Natural killer cell (primary cell): ENCODE data around the gene LRRC58. TPM values are rescaled to one million over a fixed set of nuclear protein-coding genes. Genes with fewer than 3 reads are reported as not detected.

Experiments
- ATAC-seq, 3 donors: fragments of 150-1000 bp in 2 of 3; fragments of 200-7000 bp in 1 of 3; cut with Tn5 transposase; 1 replicate in 1 of 3; 2 replicates in 2 of 3; pipeline ENCODE4 v1.10.0; 2021; ENCODE audit warnings: mild to moderate bottlenecking in 2 of 3, moderate library complexity in 2 of 3
- DNase-seq, 2 donors: peaks; one replicate each; pipeline versions ENCODE4 v3.0.0 to v3.0.0-alpha.2; 2013 to 2021; ENCODE audit warnings: mixed read lengths in 1 of 2
- H3K27ac ChIP-seq: one replicate; pipeline ENCODE4 v1.5.1; 2013; ENCODE audit warnings: mild to moderate bottlenecking, low read length
- H3K27me3 ChIP-seq: one replicate; pipeline ENCODE4 v1.6.1; 2013; ENCODE audit warnings: low read length; ENCODE audit not compliant: control insufficient read depth, insufficient read depth
- H3K36me3 ChIP-seq: one replicate; pipeline ENCODE4 v1.6.1; 2013; ENCODE audit warnings: low read length; ENCODE audit not compliant: control insufficient read depth, insufficient read depth
- H3K4me1 ChIP-seq: one replicate; pipeline ENCODE4 v1.6.1; 2013; ENCODE audit warnings: low read length; ENCODE audit not compliant: control insufficient read depth, insufficient read depth
- H3K4me3 ChIP-seq: one replicate; pipeline ENCODE4 v1.5.1; 2013; ENCODE audit warnings: low read length
- H3K9me3 ChIP-seq: one replicate; pipeline ENCODE4 v1.6.1; 2013; ENCODE audit warnings: low read length; ENCODE audit not compliant: control insufficient read depth, insufficient read depth
- H3K27ac Mint-ChIP-seq, 2 donors: one replicate each; pipeline ENCODE4 v1.8.0; 2022; ENCODE audit warnings: mild to moderate bottlenecking in 2 of 2, mixed read lengths in 2 of 2, moderate library complexity in 1 of 2
- H3K27me3 Mint-ChIP-seq, 2 donors: one replicate each; pipeline ENCODE4 v1.8.0; 2022; ENCODE audit warnings: low read depth in 2 of 2, mixed read lengths in 2 of 2
- H3K36me3 Mint-ChIP-seq: one replicate; pipeline ENCODE4 v1.8.0; 2022; ENCODE audit warnings: mixed read lengths
- H3K4me1 Mint-ChIP-seq, 2 donors: one replicate each; pipeline ENCODE4 v1.8.0; 2022; ENCODE audit warnings: mixed read lengths in 2 of 2
- H3K4me3 Mint-ChIP-seq: one replicate; pipeline ENCODE4 v1.8.0; 2022; ENCODE audit warnings: mild to moderate bottlenecking, moderate library complexity, mixed read lengths
- H3K9me3 Mint-ChIP-seq, 2 donors: one replicate each; pipeline ENCODE4 v1.8.0; 2022; ENCODE audit warnings: mixed read lengths in 2 of 2
- WGBS: methylation state at CpG from one replicate; pipeline ENCODE4 v1.1.7; 2013; ENCODE audit warnings: missing lambda C conversion rate; ENCODE audit not compliant: insufficient coverage; 5-methylcytosine and 5-hydroxymethylcytosine counted together
- intact Hi-C: fragments of 100-400 bp; cut with micrococcal nuclease; formaldehyde crosslinking; loops from one replicate; pipeline ENCODE4 v1.14.2; 2022
- total RNA-seq, 4 donors: library from RNA; stranded (reverse); fragments of 120-200 nt in 1 of 4; gene quantifications; one replicate each; pipeline versions ENCODE4 v1.2.3 to v1.2.4, GENCODE V29; 2013 to 2022
- TF ChIP-seq, protein P1 (sequence below): fragments of 200-600 bp; IDR thresholded peaks from one replicate; pipeline ENCODE4 v1.8.0; 2022; ENCODE audit warnings: antibody characterized with exemption

The LRRC58 gene
- total RNA-seq, 3 donors from 2014 or later (not counting 1 experiment from before 2014, with no cell fraction given) = 17.0 to 21.8 (median 18.2) TPM

GRCh38 chr3:120339362-120339761 is 9.8 kb downstream of the LRRC58 start:
- no peak overlapping the region for H3K27ac Mint-ChIP-seq
- H3K9me3 Mint-ChIP-seq = peaks cover 0 to 4% of the 10 kb centered on the region in 2 donors
- peaks cover 33 to 47% of the 10 kb centered on the region in 2 donors for H3K4me1 Mint-ChIP-seq
- Histone ChIP-seq H3K4me3 (no peak overlapping the region), H3K27me3 (no peaks in the 10 kb centered on the region), H3K27ac (no peak overlapping the region), H3K4me1 (peaks cover 3% of the 10 kb centered on the region), H3K9me3 (no peaks in the 10 kb centered on the region), H3K36me3 (peaks cover 16% of the 10 kb centered on the region)
- H3K4me3 Mint-ChIP-seq = no peak overlapping the region
- WGBS = 100% methylated on average over 1 of the region's 3 CpGs
- no peaks in the 10 kb centered on the region for H3K27me3 Mint-ChIP-seq
- ATAC-seq (no peak), DNase-seq (no peak)
- TF ChIP-seq, protein P1, sequence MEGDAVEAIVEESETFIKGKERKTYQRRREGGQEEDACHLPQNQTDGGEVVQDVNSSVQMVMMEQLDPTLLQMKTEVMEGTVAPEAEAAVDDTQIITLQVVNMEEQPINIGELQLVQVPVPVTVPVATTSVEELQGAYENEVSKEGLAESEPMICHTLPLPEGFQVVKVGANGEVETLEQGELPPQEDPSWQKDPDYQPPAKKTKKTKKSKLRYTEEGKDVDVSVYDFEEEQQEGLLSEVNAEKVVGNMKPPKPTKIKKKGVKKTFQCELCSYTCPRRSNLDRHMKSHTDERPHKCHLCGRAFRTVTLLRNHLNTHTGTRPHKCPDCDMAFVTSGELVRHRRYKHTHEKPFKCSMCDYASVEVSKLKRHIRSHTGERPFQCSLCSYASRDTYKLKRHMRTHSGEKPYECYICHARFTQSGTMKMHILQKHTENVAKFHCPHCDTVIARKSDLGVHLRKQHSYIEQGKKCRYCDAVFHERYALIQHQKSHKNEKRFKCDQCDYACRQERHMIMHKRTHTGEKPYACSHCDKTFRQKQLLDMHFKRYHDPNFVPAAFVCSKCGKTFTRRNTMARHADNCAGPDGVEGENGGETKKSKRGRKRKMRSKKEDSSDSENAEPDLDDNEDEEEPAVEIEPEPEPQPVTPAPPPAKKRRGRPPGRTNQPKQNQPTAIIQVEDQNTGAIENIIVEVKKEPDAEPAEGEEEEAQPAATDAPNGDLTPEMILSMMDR = no peak
- intact Hi-C loops = no loop called here
- H3K36me3 Mint-ChIP-seq = no peaks in the 10 kb centered on the region

DNA sequence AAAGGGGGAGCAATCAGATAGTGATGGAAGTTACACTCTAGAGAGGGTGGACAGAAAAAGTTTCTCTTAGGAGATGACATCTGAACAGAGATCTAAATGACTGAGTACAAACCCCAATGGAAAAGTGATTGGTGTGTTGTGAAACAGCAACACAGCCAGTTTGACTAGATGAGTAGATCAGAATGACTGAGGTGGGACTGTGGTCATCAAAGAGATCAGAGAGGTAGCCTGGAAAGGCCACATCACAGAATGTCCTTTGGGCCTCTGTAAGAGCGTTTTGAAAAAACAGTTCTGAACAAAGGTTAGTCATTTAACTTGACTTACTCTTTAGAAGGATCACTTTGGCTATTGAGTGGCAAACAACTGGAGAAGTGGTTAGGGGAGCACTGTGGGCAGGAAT is 10.6 kb downstream of the LRRC58 start:
- intact Hi-C loops = no loop called here
- Mint-ChIP-seq H3K27me3 (no peaks in the 10 kb centered on the region), H3K4me3 (no peak overlapping the region), H3K9me3 (peaks cover 0 to 4% of the 10 kb centered on the region in 2 donors), H3K4me1 (peaks cover 29 to 39% of the 10 kb centered on the region in 2 donors), H3K36me3 (peaks cover 7% of the 10 kb centered on the region), H3K27ac (peak overlapping the region; percentile 1 to 5)
- ATAC-seq (no peak), DNase-seq (no peak)
- Histone ChIP-seq H3K4me1 (no peaks in the 10 kb centered on the region), H3K27me3 (no peaks in the 10 kb centered on the region), H3K36me3 (peaks cover 22% of the 10 kb centered on the region), H3K4me3 (no peak overlapping the region), H3K9me3 (no peaks in the 10 kb centered on the region), H3K27ac (no peak overlapping the region)
- 56% methylated on average over 1 of the region's 1 CpG for WGBS
- TF ChIP-seq, protein P1 = no peak

- TF ChIP-seq, protein P1 = no peak
- Mint-ChIP-seq H3K27me3 (no peaks in the 10 kb centered on the region), H3K9me3 (no peaks in the 10 kb centered on the region), H3K27ac (no peak overlapping the region), H3K4me3 (no peak overlapping the region), H3K36me3 (peaks cover 13% of the 10 kb centered on the region), H3K4me1 (peaks cover 9 to 10% of the 10 kb centered on the region in 2 donors)
- ATAC-seq (no peak), DNase-seq (no peak)
- Histone ChIP-seq H3K9me3 (no peaks in the 10 kb centered on the region), H3K27ac (no peak overlapping the region), H3K4me3 (no peak overlapping the region), H3K36me3 (peaks cover 56% of the 10 kb centered on the region), H3K4me1 (no peaks in the 10 kb centered on the region), H3K27me3 (no peaks in the 10 kb centered on the region)
- intact Hi-C loops = no loop called here
- over 99% methylated on average over 7 of the region's 8 CpGs for WGBS
Measured at GRCh38 chr3:120332646-120333045, 16.5 kb downstream of the LRRC58 start.

- Histone ChIP-seq H3K27ac (no peak overlapping the region), H3K4me1 (no peaks in the 10 kb centered on the region), H3K9me3 (no peaks in the 10 kb centered on the region), H3K27me3 (no peaks in the 10 kb centered on the region), H3K36me3 (peaks cover 57% of the 10 kb centered on the region), H3K4me3 (no peak overlapping the region)
- no peaks in the 10 kb centered on the region for H3K27me3 Mint-ChIP-seq
- no peak for DNase-seq
- no peaks in the 10 kb centered on the region for H3K9me3 Mint-ChIP-seq
- H3K36me3 Mint-ChIP-seq = peaks cover 13% of the 10 kb centered on the region
- H3K27ac Mint-ChIP-seq = no peak overlapping the region
- no peak overlapping the region for H3K4me3 Mint-ChIP-seq
- H3K4me1 Mint-ChIP-seq = peaks cover 5 to 8% of the 10 kb centered on the region in 2 donors
- intact Hi-C loops = no loop called here
- TF ChIP-seq, protein P1 = no peak
- 100% methylated on average over 1 of the region's 2 CpGs for WGBS
- ATAC-seq = no peak
Measured at GRCh38 chr3:120331076-120331475, 18.1 kb downstream of the LRRC58 start.
